HG03457 (cell line): ENCODE data around the gene CMIP.

Source experiments
- ATAC-seq: cut with Tn5 transposase; IDR thresholded peaks from one replicate; pipeline ENCODE4 v1.9.1; 2021; ENCODE audit warnings: moderate number of reproducible peaks; ENCODE audit not compliant: unreplicated experiment

CMIP gene

GRCh38 chr16:81645925-81646324 is 201.3 kb downstream of the CMIP start:
- ATAC-seq, result no peak

GRCh38 chr16:81646561-81646960 is 202.0 kb downstream of the CMIP start:
- no peak for ATAC-seq

- no peak for ATAC-seq
Measured at GRCh38 chr16:81647527-81647926, 202.9 kb downstream of the CMIP start.

GRCh38 chr16:81649561-81650184 is 205.1 kb downstream of the CMIP start:
- ATAC-seq, result no peak

GRCh38 chr16:81650281-81650680 is 205.7 kb downstream of the CMIP start:
- no peak for ATAC-seq

GRCh38 chr16:81650982-81651562 is 206.5 kb downstream of the CMIP start:
- no peak for ATAC-seq

- ATAC-seq, result no peak
Measured at GRCh38 chr16:81651758-81652718, 207.4 kb downstream of the CMIP start.

GRCh38 chr16:81652798-81653505 is 208.3 kb downstream of the CMIP start:
- no peak for ATAC-seq

GRCh38 chr16:81654346-81654745 is 209.7 kb downstream of the CMIP start:
- ATAC-seq, result no peak

- no peak for ATAC-seq
Measured at GRCh38 chr16:81655469-81656162, 211.0 kb downstream of the CMIP start.

GRCh38 chr16:81657224-81657623 is 212.6 kb downstream of the CMIP start:
- no peak for ATAC-seq

- no peak for ATAC-seq
Measured at GRCh38 chr16:81657781-81658180, 213.2 kb downstream of the CMIP start.

GRCh38 chr16:81658373-81658772 is 213.8 kb downstream of the CMIP start:
- ATAC-seq, result no peak

- no peak for ATAC-seq
Measured at GRCh38 chr16:81659249-81659648, 214.6 kb downstream of the CMIP start.

GRCh38 chr16:81661082-81661481 is 216.5 kb downstream of the CMIP start:
- ATAC-seq, result no peak

- ATAC-seq, result no peak
Measured at GRCh38 chr16:81664153-81664552, 219.5 kb downstream of the CMIP start.

- no peak for ATAC-seq
Measured at GRCh38 chr16:81665588-81665987, 221.0 kb downstream of the CMIP start.

GRCh38 chr16:81666113-81666512 is 221.5 kb downstream of the CMIP start:
- ATAC-seq, result no peak

- ATAC-seq, result no peak
Measured at GRCh38 chr16:81668243-81669097, 223.9 kb downstream of the CMIP start.
